Neural cell (in vitro differentiated cells): Measurements from ENCODE around the gene AANAT. TPM values are rescaled to one million over a fixed set of nuclear protein-coding genes. Genes with fewer than 3 reads are reported as not detected.

Experiments used
- H2AFZ ChIP-seq: fragments of 200-600, 300-800 bp; sonication (generic), shearing (Covaris generic); 2 replicates; pipeline ENCODE4 v1.6.0; 2014; ENCODE audit warnings: low read depth, mild to moderate bottlenecking, antibody characterized with exemption, low read length, moderate library complexity
- H3F3A ChIP-seq: fragments of 200-600 bp; shearing (Covaris generic); 2 replicates; pipeline ENCODE4 v1.6.1; 2016; ENCODE audit warnings: mild to moderate bottlenecking, moderate library complexity, mixed read lengths, antibody characterized with exemption, low read length; ENCODE audit not compliant: insufficient read depth, poor library complexity, severe bottlenecking
- H3K27ac ChIP-seq: fragments of 200-600, 300-800 bp; sonication (generic), shearing (Covaris generic); 2 replicates; pipeline ENCODE4 v1.5.1; 2014; ENCODE audit warnings: mild to moderate bottlenecking, low read length, moderate library complexity
- H3K27me3 ChIP-seq: fragments of 300-800, 200-600 bp; sonication (generic), shearing (Covaris generic); 2 replicates; pipeline ENCODE4 v1.6.0; 2014; ENCODE audit warnings: mild to moderate bottlenecking, low read depth, low read length, moderate library complexity; ENCODE audit not compliant: insufficient read depth
- H3K36me3 ChIP-seq: fragments of 300-800, 200-600 bp; sonication (generic), shearing (Covaris generic); 2 replicates; pipeline ENCODE4 v1.5.1; 2014; ENCODE audit warnings: mild to moderate bottlenecking, antibody characterized with exemption, low read length, moderate library complexity; ENCODE audit not compliant: insufficient read depth
- H3K4me2 ChIP-seq: fragments of 300-800, 200-600 bp; sonication (generic), shearing (Covaris generic); 2 replicates; pipeline ENCODE4 v1.6.0; 2014; ENCODE audit warnings: mild to moderate bottlenecking, low read length
- H3K4me3 ChIP-seq: fragments of 300-800, 200-600 bp; sonication (generic), shearing (Covaris generic); 2 replicates; pipeline ENCODE4 v1.5.1; 2014; ENCODE audit warnings: mild to moderate bottlenecking, low read length, moderate library complexity
- H3K79me2 ChIP-seq: fragments of 200-600 bp; shearing (Covaris generic); replicated peaks from 2 replicates; pipeline ENCODE4 v1.6.0; 2014; ENCODE audit warnings: mild to moderate bottlenecking, low read length, moderate library complexity; ENCODE audit not compliant: insufficient read depth
- H3K9ac ChIP-seq: fragments of 300-800, 200-600 bp; sonication (generic), shearing (Covaris generic); 2 replicates; pipeline ENCODE4 v1.6.1; 2016; ENCODE audit warnings: mild to moderate bottlenecking, low read length, mixed read lengths
- H3K9me2 ChIP-seq: fragments of 200-600 bp; shearing (Covaris generic); 2 replicates; pipeline ENCODE4 v1.6.1; 2016; ENCODE audit warnings: mild to moderate bottlenecking, low read length, mixed read lengths; ENCODE audit not compliant: insufficient read depth
- H3K9me3 ChIP-seq: fragments of 200-600, 300-800 bp; sonication (generic), shearing (Covaris generic); 2 replicates; pipeline ENCODE4 v1.6.1; 2016; ENCODE audit warnings: mild to moderate bottlenecking, mixed run types, low read length, moderate library complexity, mixed read lengths
- H4K20me1 ChIP-seq: fragments of 200-600 bp; shearing (Covaris generic); 2 replicates; pipeline ENCODE4 v1.6.1; 2016; ENCODE audit warnings: mild to moderate bottlenecking, mixed run types; ENCODE audit not compliant: insufficient read depth
- EP300 ChIP-seq: fragments of 450-650 bp; conservative IDR thresholded peaks from 2 replicates; pipeline ENCODE4 v1.6.1; 2014; ENCODE audit warnings: antibody characterized with exemption, mild to moderate bottlenecking, moderate library complexity; ENCODE audit not compliant: poor library complexity, severe bottlenecking
- EZH2 ChIP-seq: fragments of 200-600, 300-800 bp; shearing (Covaris generic), sonication (generic); IDR thresholded peaks from 2 replicates; pipeline ENCODE4 v1.6.1; 2014; ENCODE audit warnings: antibody characterized with exemption, low read length, borderline replicate concordance, mild to moderate bottlenecking; ENCODE audit not compliant: insufficient read depth, poor library complexity, severe bottlenecking
- MXI1 ChIP-seq: fragments of 450-650 bp; conservative IDR thresholded peaks from 2 replicates; pipeline ENCODE4 v1.6.1; 2014; ENCODE audit warnings: antibody characterized with exemption, mild to moderate bottlenecking; ENCODE audit not compliant: poor library complexity, severe bottlenecking
- POLR2AphosphoS5 ChIP-seq: IDR thresholded peaks from 2 replicates; pipeline ENCODE4 v1.6.1; 2012
- RAD21 ChIP-seq: fragments of 450-650 bp; conservative IDR thresholded peaks from 2 replicates; pipeline ENCODE4 v1.6.1; 2014; ENCODE audit warnings: antibody characterized with exemption, mild to moderate bottlenecking, moderate library complexity
- SMC3 ChIP-seq: fragments of 450-650 bp; conservative IDR thresholded peaks from 2 replicates; pipeline ENCODE4 v1.6.1; 2014; ENCODE audit warnings: antibody characterized with exemption, mild to moderate bottlenecking, moderate library complexity; ENCODE audit not compliant: poor library complexity
- TAF1 ChIP-seq: IDR thresholded peaks from 2 replicates; pipeline ENCODE4 v1.6.1; 2012; ENCODE audit warnings: low read depth
- polyA plus RNA-seq: library from polyadenylated mRNA; depleted of rRNA; stranded (reverse); fragments of >200 nt; gene quantifications from 2 replicates; pipeline ENCODE4 v1.2.3, GENCODE V29; 2014
- TF ChIP-seq, protein P1 (sequence below): IDR thresholded peaks from 2 replicates; pipeline ENCODE4 v1.6.1; 2012; ENCODE audit warnings: borderline replicate concordance
- TF ChIP-seq, protein P2 (sequence below): fragments of 450-650 bp; IDR thresholded peaks from 2 replicates; pipeline ENCODE4 v1.5.1; 2014; ENCODE audit warnings: antibody characterized with exemption, mild to moderate bottlenecking, moderate library complexity; ENCODE audit not compliant: poor library complexity, severe bottlenecking

The AANAT gene
- polyA plus RNA-seq, 1 donor from 2014 or later, result not detected

DNA sequence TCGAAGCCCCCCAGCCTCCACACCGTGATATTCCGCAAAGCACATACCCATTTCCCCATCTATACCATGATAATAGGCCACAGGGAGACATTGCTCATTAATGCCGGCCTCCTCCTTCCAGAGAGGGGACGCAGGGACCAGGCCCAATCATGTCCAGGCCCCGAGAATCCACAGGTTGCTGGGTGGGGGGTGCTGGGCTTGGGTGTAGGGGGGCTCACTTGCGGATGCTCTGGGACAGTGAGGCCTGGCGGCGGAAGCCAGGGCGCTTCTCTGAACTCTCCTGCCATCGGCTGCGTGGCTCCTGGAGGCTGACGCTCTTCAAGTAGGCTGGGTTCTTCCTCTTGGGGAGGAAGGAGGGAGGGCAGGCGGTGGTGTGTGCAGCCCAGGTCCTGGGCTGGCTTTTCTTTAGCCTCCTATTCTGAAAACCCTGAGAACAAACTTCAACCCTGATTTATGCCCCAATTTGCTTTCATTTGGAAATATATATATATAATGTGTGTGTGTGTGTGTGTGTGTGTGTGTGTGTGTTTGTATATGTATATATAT, 12.2 kb downstream of the AANAT start:
- no peak overlapping the region for H3K4me2 ChIP-seq
- TF ChIP-seq, protein P1, sequence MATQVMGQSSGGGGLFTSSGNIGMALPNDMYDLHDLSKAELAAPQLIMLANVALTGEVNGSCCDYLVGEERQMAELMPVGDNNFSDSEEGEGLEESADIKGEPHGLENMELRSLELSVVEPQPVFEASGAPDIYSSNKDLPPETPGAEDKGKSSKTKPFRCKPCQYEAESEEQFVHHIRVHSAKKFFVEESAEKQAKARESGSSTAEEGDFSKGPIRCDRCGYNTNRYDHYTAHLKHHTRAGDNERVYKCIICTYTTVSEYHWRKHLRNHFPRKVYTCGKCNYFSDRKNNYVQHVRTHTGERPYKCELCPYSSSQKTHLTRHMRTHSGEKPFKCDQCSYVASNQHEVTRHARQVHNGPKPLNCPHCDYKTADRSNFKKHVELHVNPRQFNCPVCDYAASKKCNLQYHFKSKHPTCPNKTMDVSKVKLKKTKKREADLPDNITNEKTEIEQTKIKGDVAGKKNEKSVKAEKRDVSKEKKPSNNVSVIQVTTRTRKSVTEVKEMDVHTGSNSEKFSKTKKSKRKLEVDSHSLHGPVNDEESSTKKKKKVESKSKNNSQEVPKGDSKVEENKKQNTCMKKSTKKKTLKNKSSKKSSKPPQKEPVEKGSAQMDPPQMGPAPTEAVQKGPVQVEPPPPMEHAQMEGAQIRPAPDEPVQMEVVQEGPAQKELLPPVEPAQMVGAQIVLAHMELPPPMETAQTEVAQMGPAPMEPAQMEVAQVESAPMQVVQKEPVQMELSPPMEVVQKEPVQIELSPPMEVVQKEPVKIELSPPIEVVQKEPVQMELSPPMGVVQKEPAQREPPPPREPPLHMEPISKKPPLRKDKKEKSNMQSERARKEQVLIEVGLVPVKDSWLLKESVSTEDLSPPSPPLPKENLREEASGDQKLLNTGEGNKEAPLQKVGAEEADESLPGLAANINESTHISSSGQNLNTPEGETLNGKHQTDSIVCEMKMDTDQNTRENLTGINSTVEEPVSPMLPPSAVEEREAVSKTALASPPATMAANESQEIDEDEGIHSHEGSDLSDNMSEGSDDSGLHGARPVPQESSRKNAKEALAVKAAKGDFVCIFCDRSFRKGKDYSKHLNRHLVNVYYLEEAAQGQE, result no peak
- TF ChIP-seq SMC3 (no peak), EZH2 (no peak), RAD21 (no peak), POLR2AphosphoS5 (no peak), EP300 (no peak), TAF1 (no peak), MXI1 (no peak)
- TF ChIP-seq, protein P2, sequence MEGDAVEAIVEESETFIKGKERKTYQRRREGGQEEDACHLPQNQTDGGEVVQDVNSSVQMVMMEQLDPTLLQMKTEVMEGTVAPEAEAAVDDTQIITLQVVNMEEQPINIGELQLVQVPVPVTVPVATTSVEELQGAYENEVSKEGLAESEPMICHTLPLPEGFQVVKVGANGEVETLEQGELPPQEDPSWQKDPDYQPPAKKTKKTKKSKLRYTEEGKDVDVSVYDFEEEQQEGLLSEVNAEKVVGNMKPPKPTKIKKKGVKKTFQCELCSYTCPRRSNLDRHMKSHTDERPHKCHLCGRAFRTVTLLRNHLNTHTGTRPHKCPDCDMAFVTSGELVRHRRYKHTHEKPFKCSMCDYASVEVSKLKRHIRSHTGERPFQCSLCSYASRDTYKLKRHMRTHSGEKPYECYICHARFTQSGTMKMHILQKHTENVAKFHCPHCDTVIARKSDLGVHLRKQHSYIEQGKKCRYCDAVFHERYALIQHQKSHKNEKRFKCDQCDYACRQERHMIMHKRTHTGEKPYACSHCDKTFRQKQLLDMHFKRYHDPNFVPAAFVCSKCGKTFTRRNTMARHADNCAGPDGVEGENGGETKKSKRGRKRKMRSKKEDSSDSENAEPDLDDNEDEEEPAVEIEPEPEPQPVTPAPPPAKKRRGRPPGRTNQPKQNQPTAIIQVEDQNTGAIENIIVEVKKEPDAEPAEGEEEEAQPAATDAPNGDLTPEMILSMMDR, result no peak
- H3K27ac ChIP-seq, result no peak overlapping the region
- H3K4me3 ChIP-seq, result no peak overlapping the region
- no peaks in the 10 kb centered on the region for H3K27me3 ChIP-seq
- H3K9me3 ChIP-seq, result no peaks in the 10 kb centered on the region
- H3F3A ChIP-seq, result no peaks in the 10 kb centered on the region
- no peaks in the 10 kb centered on the region for H3K36me3 ChIP-seq
- no peaks in the 10 kb centered on the region for H4K20me1 ChIP-seq
- H3K9me2 ChIP-seq, result no peaks in the 10 kb centered on the region
- H3K79me2 ChIP-seq, result no peaks in the 10 kb centered on the region
- no peak overlapping the region for H3K9ac ChIP-seq
- no peak overlapping the region for H2AFZ ChIP-seq

DNA sequence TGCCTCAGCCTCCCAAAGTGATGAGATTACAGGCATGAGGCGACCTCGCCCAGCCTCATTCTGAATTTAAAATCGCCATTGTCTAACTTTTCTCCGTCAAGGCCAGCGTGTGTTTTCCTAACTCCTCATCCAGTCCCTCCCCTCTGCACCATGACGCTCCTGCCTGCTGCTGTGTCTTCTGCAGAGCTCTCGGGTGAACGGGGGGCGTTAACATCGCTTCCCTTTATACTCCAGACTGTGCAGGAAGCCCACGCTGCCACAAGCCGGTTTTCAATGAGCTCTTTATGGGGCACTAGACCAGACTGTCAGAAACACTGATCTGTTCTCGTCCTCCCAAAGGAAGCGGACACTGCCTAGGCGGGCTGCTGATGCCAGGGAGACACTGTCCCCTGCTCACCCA, 13.2 kb downstream of the AANAT start:
- no peak for TF ChIP-seq MXI1
- no peak for TF ChIP-seq RAD21
- TF ChIP-seq POLR2AphosphoS5, result peak; percentile 40
- Histone ChIP-seq H3K9ac (peak overlapping the region; percentile 48), H3K36me3 (no peaks in the 10 kb centered on the region), H3K4me2 (no peak overlapping the region), H3K9me2 (no peaks in the 10 kb centered on the region), H3F3A (no peaks in the 10 kb centered on the region), H3K9me3 (no peaks in the 10 kb centered on the region), H2AFZ (peak overlapping the region; percentile 37), H3K27ac (peak overlapping the region; percentile 42), H3K27me3 (no peaks in the 10 kb centered on the region), H4K20me1 (no peaks in the 10 kb centered on the region), H3K79me2 (no peaks in the 10 kb centered on the region), H3K4me3 (no peak overlapping the region)
